WI38 (cell line): ENCODE measurements around the gene ETFB.
A peak's percentile ranks its signal among the peaks of the same experiment; 100 is the strongest.

ENCODE experiments used
- H3K4me3 ChIP-seq: 2 replicates; pipeline ENCODE4 v1.5.1; 2011; ENCODE audit warnings: low read depth, mild to moderate bottlenecking, control low read depth, low read length
- CTCF ChIP-seq: IDR thresholded peaks from 2 replicates; pipeline ENCODE4 v1.5.1; 2012; ENCODE audit warnings: low read depth, mild to moderate bottlenecking, control low read depth, low read length

The ETFB gene

GRCh38 chr19:51367255-51367564 is 1.0 kb upstream of the ETFB start:
- peak overlapping the region; percentile 67 for H3K4me3 ChIP-seq
- no peak for TF ChIP-seq CTCF

- TF ChIP-seq CTCF = no peak
- peak overlapping the region; percentile 84 for H3K4me3 ChIP-seq
Measured at GRCh38 chr19:51366389-51367254, 434 bp upstream of the ETFB start.

- H3K4me3 ChIP-seq = peak overlapping the region; percentile 84
- no peak for TF ChIP-seq CTCF
Measured at GRCh38 chr19:51365211-51365964, 800 bp downstream of the ETFB start.

- no peak overlapping the region for H3K4me3 ChIP-seq
- no peak for TF ChIP-seq CTCF
Measured at GRCh38 chr19:51364200-51365106, 1.7 kb downstream of the ETFB start.

- no peak overlapping the region for H3K4me3 ChIP-seq
- TF ChIP-seq CTCF = no peak
Measured at GRCh38 chr19:51361239-51361638, 4.9 kb downstream of the ETFB start.

- TF ChIP-seq CTCF = no peak
- H3K4me3 ChIP-seq = no peak overlapping the region
Measured at GRCh38 chr19:51359294-51359693, 6.9 kb downstream of the ETFB start.
